CD4-positive, alpha-beta memory T cell (primary cell): ENCODE measurements around the gene CCDC92. TPM values are rescaled to one million over a fixed set of nuclear protein-coding genes. Genes with fewer than 3 reads are reported as not detected.

Source experiments
- CTCF ChIA-PET: fragments of 350-600 bp; sonication (Branson Sonifier 250); formaldehyde crosslinking; loops from one replicate; lab custom pipeline; 2021; ENCODE audit warnings: inconsistent platforms; ENCODE audit not compliant: partially characterized antibody; lab: Charles Lee
- POLR2A ChIA-PET: fragments of 350-600 bp; sonication (Branson Sonifier 250); formaldehyde crosslinking; loops from one replicate; lab custom pipeline; 2021; ENCODE audit not compliant: partially characterized antibody; lab: Charles Lee
- DNase-seq, 5 donors: peaks; one replicate each; pipeline versions ENCODE4 v3.0.0 to v3.0.0-alpha.2; 2020 to 2022; ENCODE audit warnings: mixed read lengths in 1 of 5
- H3K27ac ChIP-seq: one replicate; pipeline ENCODE4 v1.7.0; 2013; ENCODE audit warnings: low read depth, low read length
- H3K27me3 ChIP-seq: 2 replicates; pipeline ENCODE4 v1.7.0; 2013; ENCODE audit warnings: mild to moderate bottlenecking, low read length, moderate library complexity; ENCODE audit not compliant: insufficient read depth
- H3K36me3 ChIP-seq: 2 replicates; pipeline ENCODE4 v1.7.0; 2013; ENCODE audit warnings: mild to moderate bottlenecking, low read length, moderate library complexity; ENCODE audit not compliant: insufficient read depth
- H3K4me1 ChIP-seq: 2 replicates; pipeline ENCODE4 v1.7.0; 2013; ENCODE audit warnings: mild to moderate bottlenecking, low read length, moderate library complexity; ENCODE audit not compliant: insufficient read depth
- H3K4me3 ChIP-seq, 2 donors: one replicate each; pipeline ENCODE4 v1.7.0; 2013; ENCODE audit warnings: low read length in 2 of 2, mild to moderate bottlenecking in 1 of 2
- H3K9me3 ChIP-seq, 2 donors: one replicate each; pipeline ENCODE4 v1.7.0; 2013; ENCODE audit warnings: low read length in 2 of 2, control low read depth in 1 of 2; ENCODE audit not compliant: control insufficient read depth in 1 of 2
- H3K27ac Mint-ChIP-seq, 7 donors: one replicate each; pipeline ENCODE4 v1.8.0; 2020 to 2021; ENCODE audit warnings: mixed read lengths in 7 of 7, mild to moderate bottlenecking in 6 of 7, inconsistent platforms in 3 of 7, moderate library complexity in 3 of 7
- H3K27me3 Mint-ChIP-seq, 2 donors: one replicate each; pipeline ENCODE4 v1.8.0; 2020 to 2021; ENCODE audit warnings: mixed read lengths in 2 of 2
- H3K36me3 Mint-ChIP-seq, 2 donors: one replicate each; pipeline ENCODE4 v1.8.0; 2020 to 2021; ENCODE audit warnings: mixed read lengths in 2 of 2, inconsistent platforms in 1 of 2, mild to moderate bottlenecking in 1 of 2
- H3K4me1 Mint-ChIP-seq, 4 donors: one replicate each; pipeline ENCODE4 v1.8.0; 2020 to 2021; ENCODE audit warnings: mixed read lengths in 4 of 4, mild to moderate bottlenecking in 1 of 4
- H3K4me3 Mint-ChIP-seq, 8 donors: one replicate each; pipeline ENCODE4 v1.8.0; 2020 to 2021; ENCODE audit warnings: mixed read lengths in 8 of 8, mild to moderate bottlenecking in 7 of 8, moderate library complexity in 6 of 8, inconsistent platforms in 3 of 8
- H3K9me3 Mint-ChIP-seq, 8 donors: one replicate each; pipeline ENCODE4 v1.8.0; 2020 to 2021; ENCODE audit warnings: mixed read lengths in 8 of 8, mild to moderate bottlenecking in 5 of 8, inconsistent platforms in 3 of 8, moderate library complexity in 1 of 8
- intact Hi-C: fragments of 100-400 bp; cut with micrococcal nuclease; formaldehyde crosslinking; loops from one replicate; pipeline ENCODE4 v1.15.1; 2023
- polyA plus RNA-seq, 2 donors: library from polyadenylated mRNA; unstranded; fragments of 300-500 nt; fragmentation: Illumina TruSeq; gene quantifications; one replicate each; pipeline ENCODE4 v1.2.3, GENCODE V29; 2021
- total RNA-seq, 2 experiments: library from RNA; stranded (reverse); gene quantifications; one replicate each; pipeline ENCODE4 v1.2.3, GENCODE V29; 2021

Gene CCDC92
- total and polyA plus RNA-seq, 4 experiments from 2014 or later = 15.6 to 52.9 (median 33.9) TPM

- H3K9me3 ChIP-seq = no peaks in the 10 kb centered on the region
- CTCF ChIA-PET = no interaction called here
- intact Hi-C loops = no loop called here
- Mint-ChIP-seq H3K4me3 (no peak overlapping the region), H3K4me1 (peaks cover 30 to 54% (median 44%) of the 10 kb centered on the region in 4 donors), H3K9me3 (no peaks in the 10 kb centered on the region), H3K36me3 (peaks cover 13% of the 10 kb centered on the region in 2 donors), H3K27me3 (peaks cover 0 to 1% of the 10 kb centered on the region in 2 donors), H3K27ac (peak overlapping the region in 3 of 7 donors; percentile 4 to 81 (median 54))
- H3K36me3 ChIP-seq = no peaks in the 10 kb centered on the region
- DNase-seq = no peak
- peaks cover 38% of the 10 kb centered on the region for H3K4me1 ChIP-seq
- POLR2A ChIA-PET = no interaction called here
- no peaks in the 10 kb centered on the region for H3K27me3 ChIP-seq
- H3K27ac ChIP-seq = no peak overlapping the region
- no peak overlapping the region for H3K4me3 ChIP-seq
Observed at GRCh38 chr12:123935956-123936355, 36.7 kb downstream of the CCDC92 start.

GRCh38 chr12:123934829-123935228, 37.8 kb downstream of the CCDC92 start:
- Histone ChIP-seq H3K9me3 (no peaks in the 10 kb centered on the region), H3K4me3 (no peak overlapping the region), H3K36me3 (no peaks in the 10 kb centered on the region), H3K27me3 (no peaks in the 10 kb centered on the region), H3K27ac (no peak overlapping the region), H3K4me1 (peaks cover 38% of the 10 kb centered on the region)
- ChIA-PET POLR2A (no interaction called here), CTCF (no interaction called here)
- no peak overlapping the region for H3K27ac Mint-ChIP-seq
- DNase-seq = no peak
- H3K4me3 Mint-ChIP-seq = no peak overlapping the region
- peaks cover 13% of the 10 kb centered on the region in 2 donors for H3K36me3 Mint-ChIP-seq
- intact Hi-C loops = no loop called here
- H3K27me3 Mint-ChIP-seq = peaks cover 0 to 1% of the 10 kb centered on the region in 2 donors
- H3K9me3 Mint-ChIP-seq = no peaks in the 10 kb centered on the region
- peaks cover 30 to 51% (median 42%) of the 10 kb centered on the region in 4 donors for H3K4me1 Mint-ChIP-seq

GRCh38 chr12:123934016-123934620, 38.5 kb downstream of the CCDC92 start:
- H3K27me3 ChIP-seq = no peaks in the 10 kb centered on the region

GRCh38 chr12:123933214-123933613, 39.4 kb downstream of the CCDC92 start:
- H3K4me1 ChIP-seq = peaks cover 32% of the 10 kb centered on the region
- intact Hi-C loops = no loop called here
- POLR2A ChIA-PET = interaction anchor here (0.5 to 1.2 kb wide), 2 partner anchors 23 to 40 kb away, joined by 3 read pairs; partner anchors contain the start of genes CCDC92 and ZNF664

More at GRCh38 chr12:123934016-123934620, 38.5 kb downstream of the CCDC92 start:
- Mint-ChIP-seq H3K27ac (no peak overlapping the region), H3K4me1 (peaks cover 29 to 48% (median 40%) of the 10 kb centered on the region in 4 donors), H3K36me3 (peaks cover 13% of the 10 kb centered on the region in 2 donors), H3K27me3 (peaks cover 0 to 1% of the 10 kb centered on the region in 2 donors), H3K9me3 (no peaks in the 10 kb centered on the region), H3K4me3 (no peak overlapping the region)
- no peaks in the 10 kb centered on the region for H3K9me3 ChIP-seq
- intact Hi-C loops = no loop called here
- no peak overlapping the region for H3K27ac ChIP-seq
- no peak for DNase-seq
- H3K4me1 ChIP-seq = peaks cover 38% of the 10 kb centered on the region
- ChIA-PET POLR2A (interaction anchor here (0.5 to 1.2 kb wide), 2 partner anchors 22 to 39 kb away, joined by 3 read pairs; partner anchors contain the start of genes CCDC92 and ZNF664), CTCF (no interaction called here)
- H3K36me3 ChIP-seq = no peaks in the 10 kb centered on the region
- no peak overlapping the region for H3K4me3 ChIP-seq

GRCh38 chr12:123931686-123932321, 40.8 kb downstream of the CCDC92 start:
- peaks cover 0 to 1% of the 10 kb centered on the region in 2 donors for H3K27me3 Mint-ChIP-seq
- Histone ChIP-seq H3K4me3 (peak overlapping the region in 1 of 2 donors; percentile 3), H3K27me3 (no peaks in the 10 kb centered on the region), H3K36me3 (no peaks in the 10 kb centered on the region), H3K27ac (no peak overlapping the region), H3K9me3 (no peaks in the 10 kb centered on the region), H3K4me1 (peaks cover 19% of the 10 kb centered on the region)
- peaks cover 15 to 29% (median 22%) of the 10 kb centered on the region in 4 donors for H3K4me1 Mint-ChIP-seq
- H3K4me3 Mint-ChIP-seq = peak overlapping the region; percentile 34 to 80 (median 66)
- ChIA-PET CTCF (interaction anchor here (1.1 to 2.2 kb wide), 2 partner anchors 21 to 26 kb away, joined by 5 to 18 read pairs; no protein-coding TSS in a partner anchor), POLR2A (no interaction called here)
- DNase-seq = peak; percentile 60 to 84 (median 71)
- H3K36me3 Mint-ChIP-seq = peaks cover 5 to 7% of the 10 kb centered on the region in 2 donors
- intact Hi-C loops = loop anchor here (1.0 kb wide), 1 partner anchor 27 kb away; no protein-coding TSS in a partner anchor
- H3K9me3 Mint-ChIP-seq = no peaks in the 10 kb centered on the region
- peak overlapping the region; percentile 17 to 87 (median 72) for H3K27ac Mint-ChIP-seq

More at GRCh38 chr12:123933214-123933613, 39.4 kb downstream of the CCDC92 start:
- H3K27ac ChIP-seq = no peak overlapping the region
- H3K9me3 ChIP-seq = no peaks in the 10 kb centered on the region
- H3K27ac Mint-ChIP-seq = peak overlapping the region in 1 of 7 donors; percentile 37
- H3K9me3 Mint-ChIP-seq = no peaks in the 10 kb centered on the region
- H3K36me3 ChIP-seq = no peaks in the 10 kb centered on the region
- H3K27me3 Mint-ChIP-seq = peaks cover 0 to 1% of the 10 kb centered on the region in 2 donors
- no peak for DNase-seq
- H3K4me3 Mint-ChIP-seq = peak overlapping the region in 1 of 8 donors; percentile 27
- H3K36me3 Mint-ChIP-seq = peaks cover 12 to 13% of the 10 kb centered on the region in 2 donors
- peaks cover 20 to 39% (median 31%) of the 10 kb centered on the region in 4 donors for H3K4me1 Mint-ChIP-seq
- no peaks in the 10 kb centered on the region for H3K27me3 ChIP-seq
- no peak overlapping the region for H3K4me3 ChIP-seq
- CTCF ChIA-PET = interaction anchor here (0.9 to 2.2 kb wide), 3 partner anchors 9 to 28 kb away, joined by 3 to 18 read pairs (median 5); no protein-coding TSS in a partner anchor

- intact Hi-C loops = no loop called here
- H3K27ac Mint-ChIP-seq = peak overlapping the region in 3 of 7 donors; percentile 4 to 41 (median 18)
- ChIA-PET POLR2A (no interaction called here), CTCF (interaction anchor here (1.3 to 2.0 kb wide), 3 partner anchors 10 to 29 kb away, joined by 3 to 6 read pairs (median 4); no protein-coding TSS in a partner anchor)
- no peaks in the 10 kb centered on the region for H3K27me3 ChIP-seq
- no peak overlapping the region for H3K4me3 Mint-ChIP-seq
- no peak for DNase-seq
- H3K4me1 Mint-ChIP-seq = peaks cover 13 to 22% (median 15%) of the 10 kb centered on the region in 4 donors
- H3K4me3 ChIP-seq = no peak overlapping the region
- H3K36me3 Mint-ChIP-seq = no peaks in the 10 kb centered on the region
- peaks cover 0 to 2% of the 10 kb centered on the region in 2 donors for H3K27me3 Mint-ChIP-seq
- H3K4me1 ChIP-seq = peaks cover 17% of the 10 kb centered on the region
- no peaks in the 10 kb centered on the region for H3K9me3 ChIP-seq
- H3K27ac ChIP-seq = no peak overlapping the region
- H3K9me3 Mint-ChIP-seq = no peaks in the 10 kb centered on the region
- H3K36me3 ChIP-seq = no peaks in the 10 kb centered on the region
Observed at GRCh38 chr12:123929946-123930583, 42.6 kb downstream of the CCDC92 start.
